Measurements from ENCODE around the gene INPP5A. TPM values are rescaled to one million over a fixed set of nuclear protein-coding genes. Genes with fewer than 3 reads are reported as not detected.

The INPP5A gene
- total RNA-seq, 1 donor from 2014 or later: 36.4 TPM

- Mint-ChIP-seq H3K27me3 (ENCODE audit: unreplicated experiment) (peaks cover 34% of the 10 kb centered on the region), H3K9me3 (ENCODE audit: unreplicated experiment) (no peaks in the 10 kb centered on the region), H3K36me3 (ENCODE audit: unreplicated experiment) (no peaks in the 10 kb centered on the region), H3K4me3 (ENCODE audit: unreplicated experiment) (no peak overlapping the region), H3K27ac (ENCODE audit: unreplicated experiment) (no peak overlapping the region), H3K4me1 (ENCODE audit: unreplicated experiment) (peaks cover 32% of the 10 kb centered on the region)
- no peak for TF ChIP-seq CTCF (IDR thresholded peaks at IDR 0.05)
- no peak for DNase-seq (ENCODE audit: extremely low spot score, unreplicated experiment)
These were observed 38.3 kb upstream of the INPP5A start for GRCh38 chr10:132499367-132499685.

- no peak for DNase-seq (ENCODE audit: extremely low spot score, unreplicated experiment)
- no peak for TF ChIP-seq CTCF (IDR thresholded peaks at IDR 0.05)
- H3K4me3 Mint-ChIP-seq (ENCODE audit: unreplicated experiment): no peak overlapping the region
- no peak overlapping the region for H3K27ac Mint-ChIP-seq (ENCODE audit: unreplicated experiment)
- H3K4me1 Mint-ChIP-seq (ENCODE audit: unreplicated experiment): peaks cover 17% of the 10 kb centered on the region
- no peaks in the 10 kb centered on the region for H3K9me3 Mint-ChIP-seq (ENCODE audit: unreplicated experiment)
- H3K27me3 Mint-ChIP-seq (ENCODE audit: unreplicated experiment): peaks cover 34% of the 10 kb centered on the region
- H3K36me3 Mint-ChIP-seq (ENCODE audit: unreplicated experiment): no peaks in the 10 kb centered on the region
These were observed 36.7 kb upstream of the INPP5A start for GRCh38 chr10:132500781-132501415.

GRCh38 chr10:132502544-132503300, 34.9 kb upstream of the INPP5A start:
- Mint-ChIP-seq H3K36me3 (ENCODE audit: unreplicated experiment) (no peaks in the 10 kb centered on the region), H3K27ac (ENCODE audit: unreplicated experiment) (no peak overlapping the region), H3K27me3 (ENCODE audit: unreplicated experiment) (peaks cover 34% of the 10 kb centered on the region), H3K4me1 (ENCODE audit: unreplicated experiment) (peaks cover 12% of the 10 kb centered on the region), H3K9me3 (ENCODE audit: unreplicated experiment) (no peaks in the 10 kb centered on the region), H3K4me3 (ENCODE audit: unreplicated experiment) (no peak overlapping the region)
- no peak for TF ChIP-seq CTCF (IDR thresholded peaks at IDR 0.05)
- no peak for DNase-seq (ENCODE audit: extremely low spot score, unreplicated experiment)

- DNase-seq (ENCODE audit: extremely low spot score, unreplicated experiment): no peak
- peaks cover 30% of the 10 kb centered on the region for H3K27me3 Mint-ChIP-seq (ENCODE audit: unreplicated experiment)
These were observed 33.8 kb upstream of the INPP5A start for GRCh38 chr10:132503581-132504421.

More at GRCh38 chr10:132503581-132504421, 33.8 kb upstream of the INPP5A start:
- no peaks in the 10 kb centered on the region for H3K9me3 Mint-ChIP-seq (ENCODE audit: unreplicated experiment)
- peaks cover 15% of the 10 kb centered on the region for H3K4me1 Mint-ChIP-seq (ENCODE audit: unreplicated experiment)
- no peak overlapping the region for H3K27ac Mint-ChIP-seq (ENCODE audit: unreplicated experiment)
- H3K36me3 Mint-ChIP-seq (ENCODE audit: unreplicated experiment): no peaks in the 10 kb centered on the region
- H3K4me3 Mint-ChIP-seq (ENCODE audit: unreplicated experiment): no peak overlapping the region
- no peak for TF ChIP-seq CTCF (IDR thresholded peaks at IDR 0.05)

Data from osteocyte (in vitro differentiated cells).